OCI-LY3 (cell line): ENCODE data around the gene DCC.

Experiments used
- H2AFZ ChIP-seq: fragments of 200-600, 300-600 bp; shearing (Covaris generic); 2 replicates; pipeline ENCODE4 v1.6.0; 2014; ENCODE audit warnings: antibody characterized with exemption, low read depth, low read length
- H3K27ac ChIP-seq: fragments of 200-600, 300-600 bp; sonication (generic); 2 replicates; pipeline ENCODE4 v1.5.1; 2014; ENCODE audit warnings: mild to moderate bottlenecking, low read length, moderate library complexity, mixed read lengths
- H3K27me3 ChIP-seq: fragments of 200-600, 300-600 bp; sonication (generic); 2 replicates; pipeline ENCODE4 v1.6.1; 2014; ENCODE audit warnings: low read depth, low read length, mixed read lengths
- H3K36me3 ChIP-seq: fragments of 200-600, 300-600 bp; sonication (generic); replicated peaks from 2 replicates; pipeline ENCODE3; 2014; ENCODE audit warnings: low read depth, low read length, mixed read lengths
- H3K4me1 ChIP-seq: fragments of 300-600, 200-600 bp; sonication (generic); 2 replicates; pipeline ENCODE4 v1.6.1; 2014; ENCODE audit warnings: low read length, mixed read lengths
- H3K4me2 ChIP-seq: fragments of 200-600, 300-600 bp; sonication (generic); 2 replicates; pipeline ENCODE4 v1.6.1; 2014; ENCODE audit warnings: low read length, mixed read lengths
- H3K4me3 ChIP-seq: fragments of 300-600, 200-600 bp; sonication (generic); 2 replicates; pipeline ENCODE4 v1.5.1; 2014; ENCODE audit warnings: antibody characterized with exemption, mild to moderate bottlenecking, low read length, moderate library complexity
- H3K79me2 ChIP-seq: fragments of 300-600, 200-600 bp; shearing (Covaris generic); 2 replicates; pipeline ENCODE4 v1.6.1; 2014; ENCODE audit warnings: mild to moderate bottlenecking, low read length, mixed read lengths
- H3K9ac ChIP-seq: fragments of 300-600, 200-600 bp; shearing (Covaris generic); 2 replicates; pipeline ENCODE4 v1.6.0; 2014; ENCODE audit warnings: mild to moderate bottlenecking, low read length, moderate library complexity
- H3K9me3 ChIP-seq: fragments of 200-600, 300-600 bp; shearing (Covaris generic); 2 replicates; pipeline ENCODE4 v1.6.1; 2014; ENCODE audit warnings: low read length, mixed read lengths; ENCODE audit not compliant: insufficient read depth
- H4K20me1 ChIP-seq: fragments of 200-600, 300-600 bp; sonication (generic); 2 replicates; pipeline ENCODE4 v1.6.1; 2016; ENCODE audit warnings: low read length, mixed read lengths; ENCODE audit not compliant: insufficient read depth
- EZH2phosphoT487 ChIP-seq: fragments of 200-600 bp; shearing (Covaris generic); IDR thresholded peaks from 2 replicates; pipeline ENCODE4 v1.6.1; 2018; ENCODE audit warnings: antibody characterized with exemption, mixed run types, low read depth
- TF ChIP-seq, protein P1 (sequence below): fragments of 200-600, 300-600 bp; sonication (generic); IDR thresholded peaks from 2 replicates; pipeline ENCODE4 v1.5.1; 2014; ENCODE audit warnings: antibody characterized with exemption, low read length, low read depth

DCC gene

DNA sequence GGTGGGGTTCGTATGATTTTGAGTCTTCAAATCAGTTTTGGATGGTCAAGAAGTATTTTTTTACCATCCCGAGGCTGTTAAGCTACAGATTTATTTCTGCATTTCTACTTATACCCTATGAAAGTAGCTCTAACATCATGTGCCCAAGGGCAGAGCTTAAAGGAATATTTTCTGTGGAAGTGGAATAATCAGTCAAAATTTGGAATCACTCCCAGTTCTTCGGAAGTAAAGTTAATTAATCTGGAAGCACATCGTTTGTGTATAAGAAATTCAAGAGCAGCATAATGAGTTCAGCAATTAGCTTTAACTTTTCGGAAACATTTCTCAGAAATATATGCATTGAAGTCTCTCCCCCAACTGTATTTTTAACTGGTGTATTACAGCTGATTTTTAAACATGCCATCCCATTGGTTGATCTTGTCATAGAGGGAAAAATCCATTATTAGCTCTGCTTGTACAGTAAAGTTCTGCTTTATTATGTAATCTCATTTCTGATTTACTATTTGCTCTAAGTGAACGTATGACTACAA, 510.1 kb downstream of the DCC start:
- no peaks in the 10 kb centered on the region for H3K27me3 ChIP-seq
- no peaks in the 10 kb centered on the region for H3K36me3 ChIP-seq
- no peak overlapping the region for H3K4me2 ChIP-seq
- H3K9me3 ChIP-seq: no peaks in the 10 kb centered on the region
- no peak overlapping the region for H3K9ac ChIP-seq
- no peaks in the 10 kb centered on the region for H3K4me1 ChIP-seq
- no peak overlapping the region for H3K4me3 ChIP-seq
- no peaks in the 10 kb centered on the region for H4K20me1 ChIP-seq
- TF ChIP-seq, protein P1, sequence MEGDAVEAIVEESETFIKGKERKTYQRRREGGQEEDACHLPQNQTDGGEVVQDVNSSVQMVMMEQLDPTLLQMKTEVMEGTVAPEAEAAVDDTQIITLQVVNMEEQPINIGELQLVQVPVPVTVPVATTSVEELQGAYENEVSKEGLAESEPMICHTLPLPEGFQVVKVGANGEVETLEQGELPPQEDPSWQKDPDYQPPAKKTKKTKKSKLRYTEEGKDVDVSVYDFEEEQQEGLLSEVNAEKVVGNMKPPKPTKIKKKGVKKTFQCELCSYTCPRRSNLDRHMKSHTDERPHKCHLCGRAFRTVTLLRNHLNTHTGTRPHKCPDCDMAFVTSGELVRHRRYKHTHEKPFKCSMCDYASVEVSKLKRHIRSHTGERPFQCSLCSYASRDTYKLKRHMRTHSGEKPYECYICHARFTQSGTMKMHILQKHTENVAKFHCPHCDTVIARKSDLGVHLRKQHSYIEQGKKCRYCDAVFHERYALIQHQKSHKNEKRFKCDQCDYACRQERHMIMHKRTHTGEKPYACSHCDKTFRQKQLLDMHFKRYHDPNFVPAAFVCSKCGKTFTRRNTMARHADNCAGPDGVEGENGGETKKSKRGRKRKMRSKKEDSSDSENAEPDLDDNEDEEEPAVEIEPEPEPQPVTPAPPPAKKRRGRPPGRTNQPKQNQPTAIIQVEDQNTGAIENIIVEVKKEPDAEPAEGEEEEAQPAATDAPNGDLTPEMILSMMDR: no peak
- no peak for TF ChIP-seq EZH2phosphoT487
- no peak overlapping the region for H3K27ac ChIP-seq
- no peak overlapping the region for H2AFZ ChIP-seq
- H3K79me2 ChIP-seq: no peaks in the 10 kb centered on the region

DNA sequence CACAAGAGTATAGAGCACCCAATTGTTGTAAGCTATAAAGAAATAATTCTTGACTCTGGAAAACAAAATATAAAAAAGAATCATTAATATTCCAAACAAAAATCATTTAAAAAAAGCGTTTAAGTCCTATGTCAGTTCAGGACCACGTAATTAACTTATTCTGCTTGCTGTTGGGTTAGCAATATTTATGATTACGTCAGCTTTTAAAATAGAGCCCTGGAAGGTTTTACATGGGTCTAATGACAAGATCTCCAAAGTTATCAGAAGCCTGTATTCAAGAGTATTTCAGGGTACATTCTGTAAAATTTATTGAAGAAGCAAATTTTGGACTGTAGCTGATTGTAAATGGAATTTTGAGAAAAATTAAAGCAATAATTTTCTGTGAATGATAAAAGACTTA, 521.6 kb downstream of the DCC start:
- Histone ChIP-seq H3K4me2 (no peak overlapping the region), H4K20me1 (no peaks in the 10 kb centered on the region), H3K9ac (no peak overlapping the region), H3K4me3 (no peak overlapping the region), H3K4me1 (no peaks in the 10 kb centered on the region), H3K27me3 (no peaks in the 10 kb centered on the region), H3K79me2 (no peaks in the 10 kb centered on the region), H3K9me3 (no peaks in the 10 kb centered on the region), H3K36me3 (no peaks in the 10 kb centered on the region), H3K27ac (no peak overlapping the region), H2AFZ (no peak overlapping the region)
- TF ChIP-seq, protein P1: no peak
- TF ChIP-seq EZH2phosphoT487: no peak

DNA sequence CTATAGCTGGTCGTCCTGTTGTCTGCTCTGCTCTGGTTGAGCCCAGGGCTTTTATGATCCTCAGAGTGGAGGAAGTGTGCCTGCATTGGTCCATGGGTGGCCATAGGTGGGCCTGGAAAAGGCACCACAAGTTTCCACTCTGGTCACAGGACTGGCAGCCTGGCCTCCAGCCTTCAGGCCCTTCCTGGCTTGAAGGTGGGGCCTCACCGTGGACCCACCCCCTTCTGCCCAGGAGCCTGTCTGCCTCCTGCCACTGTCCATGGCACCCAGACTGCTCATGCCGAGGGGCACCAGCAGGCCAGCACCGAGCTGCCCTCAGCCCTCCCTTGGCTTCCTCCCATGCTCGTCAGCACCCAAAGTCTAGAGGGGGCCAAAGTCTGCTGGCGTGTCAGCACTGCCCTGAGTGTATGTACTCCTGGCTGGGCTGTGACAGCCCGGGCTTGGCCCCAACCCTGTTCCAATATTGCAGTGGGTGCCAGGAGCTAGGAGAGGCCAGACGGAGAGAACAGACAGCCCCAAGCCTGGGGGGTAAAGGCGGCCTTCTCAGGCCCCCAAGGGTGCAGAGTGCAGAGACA, 529.4 kb downstream of the DCC start:
- Histone ChIP-seq H3K27me3 (no peaks in the 10 kb centered on the region), H3K9me3 (no peaks in the 10 kb centered on the region; the same call in 1 of the 2 replicates), H3K36me3 (no peaks in the 10 kb centered on the region), H4K20me1 (no peaks in the 10 kb centered on the region), H3K4me3 (no peak overlapping the region), H3K9ac (no peak overlapping the region), H2AFZ (no peak overlapping the region), H3K79me2 (no peaks in the 10 kb centered on the region), H3K4me1 (no peaks in the 10 kb centered on the region), H3K4me2 (no peak overlapping the region), H3K27ac (no peak overlapping the region)
- TF ChIP-seq EZH2phosphoT487: no peak
- TF ChIP-seq, protein P1: no peak

DNA sequence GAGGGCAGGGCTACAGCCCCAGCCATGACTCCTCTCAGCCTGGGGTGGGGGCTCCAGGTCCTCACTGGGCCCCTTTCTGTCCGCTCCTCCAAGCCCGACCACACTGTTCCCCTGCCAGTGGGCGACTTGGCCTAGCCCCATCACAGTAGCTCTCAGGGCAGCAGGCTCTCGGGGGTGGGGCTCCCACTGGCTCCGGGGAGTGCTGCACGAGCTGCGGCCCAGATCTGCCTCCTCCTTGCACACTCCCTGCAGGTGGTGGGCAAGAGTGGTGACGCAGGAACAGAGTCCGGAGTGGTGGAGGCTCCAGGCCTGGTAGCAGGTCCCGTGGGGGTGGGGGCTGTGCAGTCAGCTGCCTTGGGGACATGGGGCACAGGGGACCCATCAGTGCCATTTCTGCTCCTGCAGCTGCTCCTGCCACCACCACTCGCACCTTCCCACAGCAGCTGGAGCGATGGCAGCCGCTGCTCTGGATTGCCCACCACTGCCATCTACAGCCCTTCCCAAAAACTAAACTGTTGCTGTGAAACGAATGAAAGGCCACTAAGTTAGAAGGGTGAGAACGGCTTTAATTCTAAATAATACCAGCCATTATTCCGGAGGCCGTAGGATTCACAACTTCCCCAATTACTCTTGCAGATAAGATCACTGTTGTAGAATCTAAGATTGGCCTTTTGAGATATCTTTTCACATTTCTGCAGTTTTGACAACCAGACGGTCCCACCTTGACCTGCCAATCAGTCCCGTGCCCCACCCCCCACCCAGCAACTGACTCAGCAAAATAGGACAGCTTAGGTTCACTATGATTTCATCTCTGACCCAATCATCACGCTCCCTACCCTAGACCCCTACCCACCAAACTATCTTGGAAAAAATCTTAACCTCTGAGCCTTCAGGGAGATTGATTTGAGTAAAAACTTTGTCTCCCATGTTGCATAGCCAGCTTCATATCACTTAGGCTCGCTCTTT, 530.2 kb downstream of the DCC start:
- no peaks in the 10 kb centered on the region for H3K27me3 ChIP-seq
- H3K9me3 ChIP-seq: no peaks in the 10 kb centered on the region; the same call in 1 of the 2 replicates
- no peaks in the 10 kb centered on the region for H3K4me1 ChIP-seq
- no peaks in the 10 kb centered on the region for H4K20me1 ChIP-seq
- H3K27ac ChIP-seq: no peak overlapping the region
- no peaks in the 10 kb centered on the region for H3K36me3 ChIP-seq
- no peak overlapping the region for H2AFZ ChIP-seq
- H3K79me2 ChIP-seq: no peaks in the 10 kb centered on the region
- H3K4me2 ChIP-seq: no peak overlapping the region
- TF ChIP-seq, protein P1: peak; percentile 65
- TF ChIP-seq EZH2phosphoT487: no peak
- H3K4me3 ChIP-seq: no peak overlapping the region
- H3K9ac ChIP-seq: no peak overlapping the region
